SJSA1 (cell line): Measurements from ENCODE around the gene TBPL2. TPM values are rescaled to one million over a fixed set of nuclear protein-coding genes. Genes with fewer than 3 reads are reported as not detected.
"Not testable (repeated sequence)": the region's sequence is repeated elsewhere in the genome, so short reads cannot be mapped to it uniquely, and the experiment has no call there.

Source experiments
- DNase-seq, 2 experiments: peaks; one replicate each; pipeline ENCODE4 v3.0.0-alpha.2; 2015 to 2020; ENCODE audit warnings: low spot score in 2 of 2, low read depth in 1 of 2
- H3K27ac ChIP-seq: fragments of 250-450 bp; sonication (Bioruptor Pico); 2 replicates; pipeline ENCODE4 v1.5.1; 2020; ENCODE audit warnings: mild to moderate bottlenecking, moderate library complexity
- H3K27me3 ChIP-seq: fragments of 250-450 bp; sonication (Bioruptor Pico); replicated peaks from 2 replicates; pipeline ENCODE4 v1.5.1; 2020; ENCODE audit warnings: mild to moderate bottlenecking, moderate library complexity
- H3K36me3 ChIP-seq: fragments of 250-450 bp; sonication (Bioruptor Pico); 2 replicates; pipeline ENCODE4 v1.5.1; 2020; ENCODE audit warnings: mild to moderate bottlenecking
- H3K4me1 ChIP-seq: fragments of 250-450 bp; sonication (Bioruptor Pico); replicated peaks from 2 replicates; pipeline ENCODE4 v1.6.1; 2021; ENCODE audit warnings: mild to moderate bottlenecking
- H3K4me3 ChIP-seq: fragments of 250-450 bp; sonication (Bioruptor Pico); 2 replicates; pipeline ENCODE4 v1.5.1; 2020; ENCODE audit warnings: mild to moderate bottlenecking
- H3K9me3 ChIP-seq: fragments of 250-450 bp; sonication (Bioruptor Pico); replicated peaks from 2 replicates; pipeline ENCODE4 v1.5.1; 2020; ENCODE audit warnings: mild to moderate bottlenecking
- total RNA-seq: library from RNA; depleted of rRNA; stranded (reverse); fragments of >200 nt; shearing (Covaris generic); gene quantifications from 2 replicates; pipeline ENCODE4 v1.2.3, GENCODE V29; 2014

TBPL2 gene
- total RNA-seq, 1 experiment from 2014 or later = not detected

- not testable (repeated sequence) for H3K4me3 ChIP-seq, H3K9me3 ChIP-seq, H3K27me3 ChIP-seq
- Histone ChIP-seq H3K4me1 (peaks cover 31% of the 10 kb centered on the region), H3K27ac (peak overlapping the region; percentile 63), H3K36me3 (peaks cover 21% of the 10 kb centered on the region)
- DNase-seq = peak; percentile 78 to 81
Measured at GRCh38 chr14:55383056-55383466, 57.4 kb downstream of the TBPL2 start.

GRCh38 chr14:55382483-55382882, 57.9 kb downstream of the TBPL2 start:
- Histone ChIP-seq H3K27ac (peak overlapping the region; percentile 63), H3K4me1 (peaks cover 31% of the 10 kb centered on the region), H3K9me3 (no peaks in the 10 kb centered on the region), H3K36me3 (peaks cover 21% of the 10 kb centered on the region), H3K4me3 (no peak overlapping the region), H3K27me3 (no peaks in the 10 kb centered on the region)
- peak in 1 of 2 experiments; percentile 19 for DNase-seq

- Histone ChIP-seq H3K4me1 (peaks cover 31% of the 10 kb centered on the region), H3K27me3 (no peaks in the 10 kb centered on the region), H3K27ac (no peak overlapping the region; the same call in 1 of the 2 replicates), H3K4me3 (no peak overlapping the region), H3K9me3 (no peaks in the 10 kb centered on the region), H3K36me3 (peaks cover 24% of the 10 kb centered on the region)
- no peak for DNase-seq
Measured at GRCh38 chr14:55381561-55381960, 58.9 kb downstream of the TBPL2 start.

- Histone ChIP-seq H3K9me3 (no peaks in the 10 kb centered on the region), H3K4me1 (peaks cover 31% of the 10 kb centered on the region), H3K27me3 (no peaks in the 10 kb centered on the region), H3K27ac (no peak overlapping the region), H3K36me3 (peaks cover 28% of the 10 kb centered on the region), H3K4me3 (no peak overlapping the region)
- DNase-seq = peak in 1 of 2 experiments; percentile 6
Measured at GRCh38 chr14:55381040-55381439, 59.4 kb downstream of the TBPL2 start.

- Histone ChIP-seq H3K9me3 (no peaks in the 10 kb centered on the region), H3K27me3 (no peaks in the 10 kb centered on the region), H3K4me3 (no peak overlapping the region), H3K36me3 (peaks cover 28% of the 10 kb centered on the region), H3K4me1 (peaks cover 27% of the 10 kb centered on the region), H3K27ac (no peak overlapping the region)
- DNase-seq = no peak
Measured at GRCh38 chr14:55377236-55377635, 63.2 kb downstream of the TBPL2 start.

GRCh38 chr14:55374771-55375170, 65.6 kb downstream of the TBPL2 start:
- peaks cover 17% of the 10 kb centered on the region for H3K36me3 ChIP-seq
- no peaks in the 10 kb centered on the region for H3K27me3 ChIP-seq
- H3K4me3 ChIP-seq = no peak overlapping the region
- no peaks in the 10 kb centered on the region for H3K9me3 ChIP-seq
- H3K4me1 ChIP-seq = peaks cover 13% of the 10 kb centered on the region
- peak overlapping the region; percentile 22; the same call in 1 of the 2 replicates for H3K27ac ChIP-seq
- no peak for DNase-seq

- Histone ChIP-seq H3K36me3 (peaks cover 20% of the 10 kb centered on the region), H3K4me3 (no peak overlapping the region), H3K27me3 (no peaks in the 10 kb centered on the region), H3K9me3 (no peaks in the 10 kb centered on the region), H3K4me1 (peaks cover 13% of the 10 kb centered on the region), H3K27ac (peak overlapping the region; percentile 22)
- peak in 1 of 2 experiments; percentile 27 for DNase-seq
Measured at GRCh38 chr14:55373784-55374705, 66.4 kb downstream of the TBPL2 start.

GRCh38 chr14:55372825-55373224, 67.6 kb downstream of the TBPL2 start:
- H3K4me3 ChIP-seq = no peak overlapping the region
- H3K36me3 ChIP-seq = peaks cover 28% of the 10 kb centered on the region
- no peak for DNase-seq
- H3K9me3 ChIP-seq = no peaks in the 10 kb centered on the region
- H3K27me3 ChIP-seq = no peaks in the 10 kb centered on the region
- H3K4me1 ChIP-seq = peaks cover 23% of the 10 kb centered on the region
- H3K27ac ChIP-seq = no peak overlapping the region

- H3K36me3 ChIP-seq = peaks cover 28% of the 10 kb centered on the region
- H3K4me3 ChIP-seq = no peak overlapping the region
- DNase-seq = no peak
Measured at GRCh38 chr14:55372423-55372822, 68.0 kb downstream of the TBPL2 start.

GRCh38 chr14:55370883-55371455, 69.4 kb downstream of the TBPL2 start:
- Histone ChIP-seq H3K36me3 (peaks cover 20% of the 10 kb centered on the region), H3K27me3 (no peaks in the 10 kb centered on the region), H3K4me1 (peaks cover 42% of the 10 kb centered on the region), H3K9me3 (no peaks in the 10 kb centered on the region), H3K4me3 (no peak overlapping the region), H3K27ac (no peak overlapping the region)
- no peak for DNase-seq

More at GRCh38 chr14:55372423-55372822, 68.0 kb downstream of the TBPL2 start:
- H3K9me3 ChIP-seq = no peaks in the 10 kb centered on the region
- peaks cover 27% of the 10 kb centered on the region for H3K4me1 ChIP-seq
- no peak overlapping the region for H3K27ac ChIP-seq
- H3K27me3 ChIP-seq = no peaks in the 10 kb centered on the region

- Histone ChIP-seq H3K9me3 (no peaks in the 10 kb centered on the region), H3K36me3 (peaks cover 11% of the 10 kb centered on the region), H3K4me1 (peaks cover 37% of the 10 kb centered on the region), H3K27ac (peak overlapping the region; percentile 48), H3K4me3 (no peak overlapping the region), H3K27me3 (no peaks in the 10 kb centered on the region)
- DNase-seq = peak in 1 of 2 experiments; percentile 45
Measured at GRCh38 chr14:55366271-55366670, 74.1 kb downstream of the TBPL2 start.
